ENCODE measurements around the gene CDKN2D. TPM values are rescaled to one million over a fixed set of nuclear protein-coding genes. Genes with fewer than 3 reads are reported as not detected.

CDKN2D gene
- total and polyA plus RNA-seq, 2 of the 13 experiments (the other 11 are each of a cell fraction or from before 2014, with no cell fraction given): 5.4 to 8.6 TPM

- TF ChIP-seq ATF7 (IDR thresholded peaks at IDR 0.05) (no peak), ATF7 (CRISPR knock-in tag; IDR thresholded peaks at IDR 0.05) (no peak), GTF2F1 (IDR thresholded peaks at IDR 0.05; ENCODE audit: low read length) (no peak), SMARCC2 (IDR thresholded peaks at IDR 0.05) (no peak), DNMT1 (CRISPR knock-in tag; IDR thresholded peaks at IDR 0.05) (no peak), SALL2 (CRISPR knock-in tag; IDR thresholded peaks at IDR 0.05) (no peak), ZFP1 (CRISPR knock-in tag; IDR thresholded peaks at IDR 0.05) (no peak), ZNF510 (CRISPR knock-in tag; IDR thresholded peaks at IDR 0.05; ENCODE audit: low read depth) (no peak), ATM (IDR thresholded peaks at IDR 0.05; ENCODE audit: borderline replicate concordance) (no peak), ZSCAN22 (CRISPR knock-in tag; IDR thresholded peaks at IDR 0.05) (no peak), NCOA5 (CRISPR knock-in tag; IDR thresholded peaks at IDR 0.05) (no peak), THYN1 (CRISPR knock-in tag; IDR thresholded peaks at IDR 0.05; ENCODE audit: borderline replicate concordance, low read depth) (no peak), ELF4 (CRISPR knock-in tag; IDR thresholded peaks at IDR 0.05; ENCODE audit: borderline replicate concordance) (no peak), ARNT2 (CRISPR knock-in tag; IDR thresholded peaks at IDR 0.05; ENCODE audit: low read depth) (0 out of 2 replicates have a peak, but pooled peaks have one; percentile 29), ZFP62 (CRISPR knock-in tag; IDR thresholded peaks at IDR 0.05) (no peak), IKZF4 (CRISPR knock-in tag; IDR thresholded peaks at IDR 0.05; ENCODE audit: borderline replicate concordance, low read depth, not compliant biosample characterization) (no peak), FIP1L1 (IDR thresholded peaks at IDR 0.05; ENCODE audit: borderline replicate concordance, insufficient read depth, low read depth, low read length) (no peak), JUND (CRISPR knock-in tag; IDR thresholded peaks at IDR 0.05) (no peak), EED (CRISPR knock-in tag; IDR thresholded peaks at IDR 0.05) (no peak), ADNP (CRISPR knock-in tag; IDR thresholded peaks at IDR 0.05) (no peak), SP1 (IDR thresholded peaks at IDR 0.05) (no peak), SP1 (CRISPR knock-in tag; IDR thresholded peaks at IDR 0.05) (no peak), ZNF407 (CRISPR knock-in tag; IDR thresholded peaks at IDR 0.05; ENCODE audit: not compliant biosample characterization) (no peak), ATRX (CRISPR knock-in tag; IDR thresholded peaks at IDR 0.05; ENCODE audit: borderline replicate concordance) (no peak)
Observed at GRCh38 chr19:10580979-10581631, 12.3 kb upstream of the CDKN2D start (continued).

All from HepG2 (cell line).